Effector CD4-positive, alpha-beta T cell (primary cell): ENCODE results near the gene LRTM1.

Experiments
- DNase-seq: peaks from one replicate; pipeline ENCODE4 v3.0.0-alpha.2; 2020

Gene LRTM1

DNA sequence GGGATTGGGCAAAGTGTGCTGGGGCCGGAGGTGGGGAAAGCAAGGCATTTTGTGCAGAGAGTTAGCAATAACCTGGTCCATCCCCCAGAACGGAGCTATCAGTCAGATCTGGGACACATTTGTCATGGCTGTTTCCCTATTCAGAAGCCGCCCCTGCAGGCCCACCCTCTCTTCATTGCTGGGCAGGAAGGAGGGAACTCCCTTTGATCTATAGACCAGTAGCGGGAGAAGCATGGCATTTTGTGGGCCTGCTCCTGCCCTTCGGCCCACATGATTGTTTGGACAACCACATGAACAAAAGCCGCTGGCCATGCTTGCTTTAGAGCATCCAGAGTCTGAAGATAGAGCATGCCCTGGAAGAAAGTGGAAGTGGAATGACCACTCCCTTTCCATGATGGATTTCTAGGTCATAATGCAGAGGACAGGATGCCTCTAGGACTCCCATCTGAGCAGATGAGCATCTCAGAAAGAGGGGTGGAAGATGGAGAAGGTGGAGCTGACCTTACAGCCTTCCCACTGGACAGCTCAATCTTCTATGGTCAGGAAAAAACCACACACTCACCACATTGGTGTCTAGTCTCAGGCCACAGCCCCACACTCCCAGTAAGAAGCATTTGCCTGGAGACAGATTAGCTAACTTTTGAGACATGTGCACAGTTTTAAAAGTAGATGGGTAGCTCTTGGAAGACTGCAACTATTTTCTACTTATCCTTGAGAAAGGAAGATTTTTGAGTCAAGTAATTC, 11.9 kb upstream of the LRTM1 start:
- no peak for DNase-seq

DNA sequence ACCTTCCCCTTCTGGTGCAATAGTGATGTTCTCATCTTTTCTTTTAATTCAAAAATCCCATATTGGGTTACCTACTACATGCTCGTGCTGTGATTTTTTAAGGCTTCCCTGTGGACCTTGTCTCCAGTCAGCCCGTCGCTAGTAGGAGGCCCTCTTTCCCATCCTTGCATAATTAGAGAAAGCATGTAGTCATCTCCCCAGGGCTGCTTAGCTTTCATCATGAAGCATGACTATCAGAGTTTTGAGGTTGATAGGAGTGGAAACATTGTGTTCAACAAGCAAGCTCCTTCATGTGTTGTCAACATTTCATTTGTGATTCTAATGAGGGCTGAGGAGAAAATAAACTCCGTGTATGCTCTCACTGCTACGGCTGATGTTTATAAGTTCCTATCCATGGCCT, 8.7 kb upstream of the LRTM1 start:
- DNase-seq, result no peak

DNA sequence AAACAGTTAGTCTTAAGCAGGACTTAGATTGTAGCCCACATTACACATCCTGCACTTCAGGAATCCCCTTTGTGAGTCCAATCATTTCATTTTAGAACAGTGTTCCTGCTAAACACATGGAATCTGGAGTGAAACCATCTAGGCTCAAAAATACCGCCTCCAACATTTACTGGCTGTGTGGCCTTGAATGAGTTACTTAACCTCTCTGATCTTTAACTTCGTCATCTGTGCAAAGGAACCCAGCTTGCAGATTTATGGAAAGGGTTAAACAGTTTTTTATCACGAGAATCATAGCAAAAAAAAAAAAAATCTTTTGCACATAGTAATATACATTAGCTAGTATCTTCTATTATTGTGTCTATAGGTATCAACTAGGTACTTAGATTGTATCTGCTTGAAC, 8.0 kb upstream of the LRTM1 start:
- no peak for DNase-seq

DNA sequence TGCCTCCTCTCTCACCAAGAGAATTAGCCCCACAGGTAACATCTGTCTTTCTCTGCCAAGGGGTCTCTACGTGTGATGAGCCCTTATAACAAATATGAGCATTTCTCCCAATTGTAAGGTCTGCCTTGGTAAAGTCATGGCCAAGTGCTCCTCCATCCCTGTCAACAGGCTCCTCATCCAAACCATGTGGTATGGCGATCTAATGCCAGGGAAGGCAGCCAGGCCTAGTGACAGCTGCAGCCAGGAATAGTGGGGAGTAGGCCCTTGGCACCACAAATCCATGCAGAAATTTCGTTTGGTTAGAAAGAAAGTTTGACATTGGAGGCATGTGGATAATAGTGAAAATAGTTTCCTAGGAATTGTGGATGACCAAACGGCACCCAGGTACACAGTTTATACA, 4.7 kb upstream of the LRTM1 start:
- DNase-seq, result no peak

DNA sequence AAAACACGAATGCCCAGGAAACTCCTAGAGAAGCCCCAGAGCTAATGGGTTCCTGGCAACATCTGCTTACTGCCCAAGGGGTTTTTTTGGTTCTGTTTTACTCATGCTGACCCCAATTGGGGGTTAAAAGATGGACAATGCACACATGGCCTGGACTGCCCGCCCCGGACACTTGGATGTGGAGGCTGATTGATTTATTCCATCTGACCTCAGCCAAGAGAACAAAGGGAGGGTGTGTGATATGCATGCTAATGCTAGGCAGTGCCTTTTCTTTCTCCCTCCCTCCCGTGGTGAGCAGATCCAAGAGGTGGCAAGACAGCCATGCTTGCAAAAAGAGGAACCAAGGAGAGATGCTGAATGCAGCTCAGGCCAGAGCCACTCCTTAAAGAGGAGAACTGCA, 3.3 kb upstream of the LRTM1 start:
- no peak for DNase-seq

DNA sequence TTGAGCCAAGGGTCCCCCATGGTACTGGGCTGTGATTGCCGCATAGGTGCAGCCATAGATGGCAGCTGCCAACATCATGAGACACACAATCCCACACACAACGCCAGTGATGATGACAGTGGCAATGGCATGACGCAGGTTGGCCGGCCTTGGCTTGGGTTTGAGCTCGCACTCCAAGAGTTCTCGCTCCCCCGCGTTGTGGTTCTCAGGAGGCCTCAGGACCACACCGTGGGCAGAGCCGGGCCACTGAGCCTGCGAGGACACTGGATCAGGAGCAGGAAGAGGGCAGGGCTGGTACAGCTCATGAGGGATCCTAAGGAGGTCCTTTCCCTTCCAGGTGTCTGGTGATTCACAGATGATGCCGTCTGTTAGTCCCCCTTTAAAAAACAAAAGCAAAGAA, 9.3 kb downstream of the LRTM1 start:
- no peak for DNase-seq

DNA sequence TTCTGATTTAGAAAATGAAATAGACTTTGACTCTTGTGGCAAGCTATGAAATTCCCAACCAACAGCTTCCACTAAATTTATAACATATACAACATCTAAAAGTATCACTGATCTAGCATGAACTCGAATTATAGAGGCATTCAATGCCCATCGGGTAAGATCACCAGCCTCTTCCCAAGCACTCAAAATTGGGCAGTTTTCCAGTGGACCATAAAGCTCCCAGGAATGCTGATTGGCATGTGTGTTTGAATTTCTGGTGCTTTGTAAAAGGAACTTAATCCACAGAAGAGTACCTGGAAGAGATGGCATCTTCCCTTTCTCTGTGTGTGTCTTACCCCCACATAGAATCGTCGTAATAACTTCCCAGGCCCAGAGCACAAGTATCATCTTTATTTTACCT, 10.0 kb downstream of the LRTM1 start:
- DNase-seq, result no peak

DNA sequence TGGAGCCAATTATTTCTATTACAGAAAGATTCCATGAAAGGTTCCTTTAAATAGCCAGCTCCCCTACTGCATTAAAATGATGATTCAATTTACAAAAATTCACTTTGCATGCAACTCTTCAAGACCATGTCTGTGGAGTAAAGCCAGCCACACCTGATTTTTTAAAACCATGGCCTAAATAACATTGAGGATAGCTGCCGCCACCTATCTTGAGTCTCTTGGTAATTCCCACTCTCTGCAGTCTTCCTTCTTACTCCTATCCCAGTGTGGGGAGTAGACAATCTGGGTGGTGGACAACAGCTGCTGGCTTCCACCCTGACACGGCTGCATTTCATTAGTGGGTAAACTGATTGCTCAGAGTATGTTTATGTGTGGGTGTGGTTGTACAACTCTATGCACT, 10.7 kb downstream of the LRTM1 start:
- no peak for DNase-seq

DNA sequence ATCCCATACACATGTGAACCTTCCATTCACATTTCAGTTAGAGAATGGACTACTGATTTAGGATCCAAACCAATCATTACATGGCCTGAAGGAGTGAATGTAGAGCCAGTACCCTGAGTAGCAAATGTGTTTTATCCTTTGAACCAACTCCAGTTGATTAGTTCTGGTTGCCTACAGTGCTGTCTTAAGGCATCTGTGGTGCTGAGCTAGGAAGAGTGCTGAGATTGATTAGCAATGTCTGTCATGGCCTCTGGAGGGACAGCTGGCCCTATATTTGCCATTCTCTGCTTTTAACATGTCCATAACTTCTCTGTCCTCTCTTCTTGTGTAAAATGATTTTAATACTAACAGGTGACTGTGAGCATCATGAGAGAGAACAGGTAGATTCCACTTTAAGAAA, 11.1 kb downstream of the LRTM1 start:
- no peak for DNase-seq

DNA sequence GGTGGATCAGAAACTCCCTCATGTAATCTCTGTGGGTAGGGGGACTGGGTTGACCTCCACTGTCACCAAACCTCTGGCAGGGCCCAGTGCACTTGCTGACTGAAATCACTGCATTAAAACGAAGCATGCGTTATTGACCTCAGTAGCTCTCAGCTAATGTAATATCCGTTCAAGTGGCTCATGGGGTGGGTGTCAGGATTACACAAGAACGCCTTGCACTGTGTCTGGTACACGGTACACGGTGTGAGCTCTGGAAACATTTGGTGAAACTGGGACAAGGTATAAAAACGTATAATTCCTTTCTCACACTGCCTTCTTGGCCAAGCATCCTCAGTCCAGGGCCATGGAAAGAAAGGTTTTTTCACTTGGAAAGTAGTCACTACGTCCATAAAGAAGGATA, 11.9 kb downstream of the LRTM1 start:
- no peak for DNase-seq

DNA sequence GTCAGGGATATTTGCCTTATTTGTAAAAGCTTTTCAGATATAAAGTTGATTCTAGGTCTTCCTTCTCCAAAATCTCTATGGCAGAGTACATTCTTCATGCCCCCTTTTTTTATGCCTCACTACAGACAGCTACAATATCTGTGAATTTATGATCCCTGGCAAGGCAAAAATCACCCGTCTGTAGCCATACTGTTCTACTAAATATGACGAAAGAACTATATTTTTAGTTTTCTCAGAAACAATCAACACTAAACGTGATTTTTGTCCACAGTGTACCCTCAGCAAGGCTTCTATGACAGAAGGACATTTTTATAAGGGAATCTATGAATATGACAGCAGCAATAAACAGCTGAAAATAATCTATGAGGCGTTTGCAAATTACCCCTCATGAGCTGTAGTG, 12.7 kb downstream of the LRTM1 start:
- no peak for DNase-seq

DNA sequence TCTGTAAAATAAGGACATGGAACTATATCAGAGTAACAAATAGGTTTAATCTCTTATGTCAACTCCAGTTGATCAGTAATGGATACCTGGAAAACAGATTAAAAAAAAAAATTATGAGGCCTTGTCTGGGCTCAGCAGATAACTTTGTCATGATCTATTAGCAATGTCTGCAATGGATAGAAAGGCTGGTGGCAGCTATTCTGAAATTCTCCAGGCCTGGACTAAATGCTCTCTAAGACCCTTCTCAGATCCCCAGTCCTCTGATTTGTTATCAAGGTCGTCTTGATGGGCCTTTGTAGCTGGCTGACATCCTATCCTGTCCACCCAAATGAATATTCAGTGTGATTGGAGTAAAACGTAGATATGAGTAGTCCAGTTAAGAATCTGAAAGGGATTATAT, 13.7 kb downstream of the LRTM1 start:
- DNase-seq, result no peak

DNA sequence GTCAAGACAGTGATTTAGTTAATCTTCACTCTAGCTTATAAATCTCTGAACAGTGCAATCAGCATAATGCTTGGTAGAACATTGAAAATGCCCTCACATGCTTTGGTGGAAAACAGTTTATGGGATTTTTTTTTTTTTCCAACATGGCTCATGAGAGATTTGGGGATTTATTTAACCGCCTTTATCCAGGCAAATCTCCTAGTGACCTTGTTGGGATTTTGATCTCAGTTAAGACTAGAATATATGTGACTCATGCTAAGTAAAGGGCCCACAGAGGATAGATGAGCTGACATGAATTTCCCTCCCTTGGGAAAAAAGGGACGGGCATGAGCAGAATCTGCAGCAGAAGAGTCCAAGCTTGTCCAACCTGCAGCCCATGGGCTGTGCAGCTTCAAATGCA, 18.7 kb downstream of the LRTM1 start:
- DNase-seq, result no peak

DNA sequence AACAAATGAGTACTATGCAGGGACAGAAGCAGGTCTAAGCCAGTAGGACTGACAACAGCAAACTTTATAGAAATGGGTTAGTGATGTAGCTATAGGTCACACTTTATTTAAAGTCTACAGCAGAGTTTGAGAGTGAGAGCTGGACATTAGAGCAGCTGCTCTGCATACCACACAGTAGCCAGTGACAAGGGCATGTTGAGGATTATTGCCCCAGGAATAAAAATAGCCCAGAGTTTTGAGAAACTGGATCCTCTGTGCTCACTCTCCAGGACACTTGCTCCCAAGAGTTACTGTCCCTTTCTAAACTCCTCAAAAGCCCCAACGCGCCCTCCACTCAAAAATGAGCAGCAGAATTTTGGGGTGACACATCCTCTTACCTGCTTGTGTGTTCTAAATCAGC, 21.1 kb downstream of the LRTM1 start:
- DNase-seq, result no peak

DNA sequence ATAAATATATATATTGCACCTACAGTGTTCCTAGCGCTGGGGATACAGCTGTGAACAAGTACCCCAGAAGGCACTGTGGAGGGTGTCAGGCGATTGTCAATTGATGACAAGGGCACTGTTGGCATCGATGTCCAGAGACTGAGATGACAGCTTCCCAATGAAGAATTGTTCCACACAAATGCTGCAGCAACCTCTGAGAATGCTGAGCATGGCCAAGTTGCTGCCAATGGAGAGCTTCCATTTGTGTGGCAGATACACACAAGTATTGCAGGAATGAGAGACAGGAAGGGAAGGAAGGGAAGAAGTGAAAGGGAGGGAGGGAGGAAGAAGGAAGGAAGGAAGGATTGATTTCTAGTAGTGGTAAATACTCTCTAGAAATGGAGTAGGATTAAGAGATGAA, 21.9 kb downstream of the LRTM1 start:
- no peak for DNase-seq

DNA sequence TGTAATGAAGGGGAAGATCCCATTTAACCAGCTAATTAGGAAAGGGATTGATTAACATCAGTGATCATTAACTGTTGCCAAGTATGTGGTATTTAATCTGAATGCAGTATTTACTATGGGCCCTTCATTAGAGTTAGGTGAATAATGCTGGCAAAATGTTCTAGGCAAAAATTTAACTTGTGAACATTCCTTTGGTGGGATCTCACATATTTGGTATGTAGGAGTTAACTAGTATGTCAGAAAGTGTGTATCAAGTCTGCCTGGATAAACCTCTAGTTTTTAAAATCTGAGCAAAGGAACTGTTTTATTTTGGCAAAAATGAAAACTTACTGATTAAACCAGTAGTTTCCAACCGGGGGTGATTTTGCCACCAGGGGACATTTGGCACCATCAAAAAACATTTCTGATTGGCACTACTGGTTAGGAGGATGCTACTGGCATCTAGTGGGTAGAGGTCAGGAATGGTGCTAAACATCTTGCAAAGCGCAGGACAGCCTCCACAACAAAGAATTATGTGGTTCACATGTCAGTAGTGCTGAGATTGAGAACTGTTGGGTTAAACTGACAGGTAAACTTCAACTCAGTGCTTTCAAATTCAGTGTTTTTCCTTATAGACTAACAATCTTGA, 22.5 kb downstream of the LRTM1 start:
- DNase-seq, result no peak

DNA sequence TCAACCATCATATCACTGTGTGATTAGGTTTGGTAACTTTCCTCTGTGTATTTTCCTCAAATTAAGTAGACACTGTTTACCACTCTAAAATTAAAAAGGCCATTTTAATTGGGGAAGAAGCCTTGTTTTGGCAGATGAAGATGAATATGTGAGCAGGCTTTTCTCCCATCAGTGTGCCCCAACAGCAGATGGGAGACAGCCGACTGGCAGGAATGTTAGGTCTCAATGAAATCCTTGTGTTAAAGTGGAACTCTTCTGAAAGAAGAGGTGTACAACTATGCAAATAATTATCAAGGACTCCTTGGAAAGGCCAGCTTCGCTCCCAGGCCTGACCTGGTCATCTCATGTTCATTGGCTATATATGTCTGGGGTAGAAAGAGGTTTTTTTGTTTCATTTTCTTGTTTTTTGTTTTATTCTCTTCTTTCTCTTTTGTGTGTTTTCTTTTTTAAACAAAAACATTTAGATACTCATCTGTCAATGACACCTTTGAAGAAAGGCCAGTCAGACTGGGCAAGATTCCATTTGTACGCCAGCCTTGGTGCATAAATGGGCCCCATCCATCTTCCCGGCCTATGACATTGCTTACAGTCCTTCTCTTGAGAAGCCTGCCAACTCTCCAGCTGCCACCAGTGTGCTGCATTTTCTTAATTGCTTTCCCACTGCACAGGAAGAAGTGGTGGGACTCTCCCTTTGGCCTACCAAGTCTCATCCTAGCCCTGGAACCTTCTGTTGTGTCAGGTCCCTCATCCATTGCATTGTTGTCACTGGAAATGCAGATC, 25.8 kb downstream of the LRTM1 start:
- no peak for DNase-seq

DNA sequence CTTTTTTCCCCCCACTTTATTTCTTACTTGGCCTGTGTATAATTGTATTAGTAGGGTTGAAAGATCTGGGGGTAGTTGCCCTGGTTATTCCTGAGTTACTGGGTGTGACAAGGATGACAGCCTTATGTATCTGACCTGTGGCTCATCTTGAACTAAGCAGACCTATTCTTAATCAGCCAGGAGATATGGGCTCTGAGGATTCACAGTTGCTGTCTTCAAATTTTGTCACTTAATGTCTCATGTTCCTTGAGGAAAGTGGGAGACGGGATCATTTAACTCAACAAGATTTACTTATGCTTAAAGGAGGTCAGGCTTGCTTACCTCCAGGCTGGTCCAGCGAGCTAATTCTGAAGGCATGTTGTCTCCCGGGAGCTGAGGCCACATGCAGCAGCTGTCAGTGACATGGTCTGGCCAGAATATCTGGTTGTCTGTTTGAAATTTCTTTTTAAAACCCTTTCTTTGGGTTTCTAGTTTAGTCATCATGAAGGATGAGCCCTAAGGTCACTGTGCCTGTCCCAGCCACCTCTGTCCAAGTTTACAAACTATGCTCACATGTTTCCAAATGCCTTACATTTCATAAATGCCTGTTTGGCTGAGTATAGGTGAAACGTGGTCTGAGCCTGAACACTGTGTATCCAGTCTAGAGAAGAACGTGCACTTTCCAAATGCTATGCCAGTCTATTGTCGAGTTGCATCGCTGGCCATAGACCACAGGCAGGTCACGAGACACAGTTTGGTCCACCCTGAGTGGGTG, 26.8 kb downstream of the LRTM1 start:
- no peak for DNase-seq

DNA sequence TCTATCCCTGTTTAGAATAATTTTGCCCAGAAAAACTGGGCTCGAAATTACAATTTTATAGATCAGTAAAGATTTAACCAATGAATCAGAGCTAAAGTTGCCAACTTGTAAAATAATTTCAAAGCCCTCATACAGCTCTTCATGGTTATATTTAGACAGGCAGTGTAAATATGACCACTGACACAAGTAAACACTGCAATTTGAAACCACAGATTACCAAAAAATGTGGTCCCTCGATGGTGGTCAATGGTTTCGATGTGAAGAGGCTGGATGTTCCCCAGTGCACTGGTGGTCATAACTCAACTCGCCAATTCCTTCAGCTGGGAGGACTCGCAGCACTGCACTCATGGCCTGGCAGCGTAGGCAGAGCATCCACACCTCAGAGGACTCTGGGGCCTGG, 28.6 kb downstream of the LRTM1 start:
- DNase-seq, result no peak

DNA sequence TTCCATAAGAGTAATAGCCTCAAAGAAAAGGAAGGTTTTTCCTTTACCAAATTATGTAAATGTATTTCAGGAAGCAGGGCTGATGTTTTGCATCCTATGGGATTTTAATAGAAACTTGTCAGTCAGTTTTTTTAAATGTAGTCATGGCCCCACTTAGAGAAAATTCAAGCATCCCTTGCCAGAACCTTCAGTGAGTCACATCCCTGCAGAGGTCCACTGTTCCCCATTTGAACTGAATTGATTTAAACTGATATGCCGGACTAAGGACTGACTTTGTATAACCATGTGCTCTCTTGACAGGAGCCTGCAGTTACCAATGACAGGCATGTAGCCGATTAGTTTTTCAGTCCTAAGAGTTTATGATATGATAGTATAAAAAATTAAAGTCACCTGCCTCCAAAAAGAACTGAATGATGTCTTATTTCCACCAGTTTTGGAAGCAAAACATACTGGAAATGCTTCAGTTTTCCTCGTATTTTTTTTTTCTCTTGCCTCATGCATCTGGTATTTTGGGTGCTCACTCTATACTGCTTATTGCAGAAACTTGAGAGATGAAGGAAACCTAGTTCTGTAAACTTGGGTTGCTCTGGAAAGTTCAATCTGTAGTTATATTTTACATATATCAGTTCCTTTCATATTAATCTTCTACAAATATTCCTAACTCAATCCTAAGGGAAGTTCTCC, 30.7 kb downstream of the LRTM1 start:
- no peak for DNase-seq

DNA sequence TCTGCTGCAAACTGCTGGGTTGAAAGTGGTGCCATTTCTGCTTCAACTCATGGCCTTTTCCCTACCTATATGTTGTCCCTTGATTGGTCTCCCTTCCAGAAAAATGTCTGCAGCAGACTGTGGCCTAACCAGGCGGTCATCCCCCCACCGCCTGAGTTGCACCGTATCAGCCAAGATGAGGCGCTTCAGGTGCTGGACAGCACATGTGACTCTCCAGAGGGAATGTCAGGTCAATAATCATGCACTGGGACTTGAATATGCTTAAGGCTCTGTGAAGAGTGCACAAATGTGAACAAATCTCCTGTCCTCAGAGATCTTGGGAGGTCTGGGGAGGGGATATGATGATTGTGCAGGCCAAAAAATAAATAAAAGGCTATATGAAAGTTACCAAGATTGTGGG, 32.2 kb downstream of the LRTM1 start:
- no peak for DNase-seq

DNA sequence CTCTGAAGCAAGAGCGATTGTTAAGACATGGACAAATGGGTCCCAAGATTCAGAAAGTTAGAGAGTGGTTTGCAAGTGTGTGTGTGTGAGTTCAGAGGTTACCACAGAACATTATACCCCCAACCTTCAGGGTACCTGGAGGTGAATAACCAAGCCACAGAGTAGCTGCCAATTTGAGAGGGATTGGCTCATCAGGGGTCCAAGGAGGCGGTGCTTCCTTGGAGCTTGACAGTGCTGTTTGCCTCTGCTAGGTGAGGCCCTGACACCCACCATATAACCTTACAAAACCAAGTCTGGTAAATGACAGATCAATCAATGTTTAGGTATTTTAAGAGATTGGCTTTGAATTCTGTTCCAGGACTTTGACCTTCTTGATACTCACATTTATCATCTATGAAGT, 35.7 kb downstream of the LRTM1 start:
- DNase-seq, result no peak

DNA sequence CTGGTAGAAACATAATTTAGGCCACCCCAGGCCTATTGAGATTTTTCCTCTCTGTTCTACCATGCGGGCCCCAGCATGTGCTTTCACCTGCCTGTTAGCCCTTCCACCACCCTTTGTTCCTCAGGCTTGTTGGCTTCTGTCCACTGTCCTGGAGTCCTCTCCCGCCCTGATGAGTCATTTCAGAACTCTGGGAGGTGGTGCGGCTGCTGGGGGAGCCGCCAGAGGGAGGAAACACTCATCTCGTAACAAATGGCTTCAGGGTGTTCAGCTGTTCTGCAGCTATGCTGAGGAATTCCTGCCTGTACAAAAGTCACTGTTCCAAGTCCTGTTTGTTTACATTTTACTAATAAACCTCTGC, 36.3 kb downstream of the LRTM1 start:
- DNase-seq, result no peak
